T-helper 2 cell (primary cell): ENCODE data around the gene MMP15.
"Not testable (repeated sequence)": the region's sequence is repeated elsewhere in the genome, so short reads cannot be mapped to it uniquely, and the experiment has no call there.

Experiments used
- DNase-seq, 5 experiments: peaks; one replicate each; pipeline versions ENCODE4 v3.0.0 to v3.0.0-alpha.2; 2012 to 2022

Gene MMP15

GRCh38 chr16:57996406-57997175 is 29.0 kb upstream of the MMP15 start:
- no peak for DNase-seq

DNA sequence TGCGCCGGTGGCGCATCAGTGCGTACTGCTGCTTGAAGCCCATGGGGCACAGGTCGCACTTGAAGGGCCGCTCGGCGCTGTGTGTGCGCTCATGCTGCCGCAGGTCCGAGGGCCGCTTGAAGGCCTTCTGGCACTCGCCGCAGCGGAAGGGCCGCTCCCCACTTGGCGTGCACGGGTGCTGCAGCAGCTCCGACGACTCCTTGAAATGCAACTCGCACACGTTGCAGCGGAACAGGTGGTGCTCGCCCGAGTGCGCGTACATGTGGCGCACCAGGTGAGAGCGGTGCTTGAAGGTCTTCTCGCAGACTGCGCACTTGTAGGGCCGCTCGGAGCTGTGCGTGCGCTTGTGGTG is 28.4 kb upstream of the MMP15 start:
- DNase-seq, result no peak

- no peak for DNase-seq
Measured at GRCh38 chr16:57997528-57998265, 27.9 kb upstream of the MMP15 start.

GRCh38 chr16:57998486-57998885 is 27.1 kb upstream of the MMP15 start:
- DNase-seq, result peak in 4 of 5 experiments; percentile 17 to 86 (median 56)

GRCh38 chr16:57998992-57999365 is 26.6 kb upstream of the MMP15 start:
- DNase-seq, result no peak

- peak in 2 of 5 experiments; percentile 37 to 58 for DNase-seq
Measured at GRCh38 chr16:57999366-57999970, 26.1 kb upstream of the MMP15 start.

DNA sequence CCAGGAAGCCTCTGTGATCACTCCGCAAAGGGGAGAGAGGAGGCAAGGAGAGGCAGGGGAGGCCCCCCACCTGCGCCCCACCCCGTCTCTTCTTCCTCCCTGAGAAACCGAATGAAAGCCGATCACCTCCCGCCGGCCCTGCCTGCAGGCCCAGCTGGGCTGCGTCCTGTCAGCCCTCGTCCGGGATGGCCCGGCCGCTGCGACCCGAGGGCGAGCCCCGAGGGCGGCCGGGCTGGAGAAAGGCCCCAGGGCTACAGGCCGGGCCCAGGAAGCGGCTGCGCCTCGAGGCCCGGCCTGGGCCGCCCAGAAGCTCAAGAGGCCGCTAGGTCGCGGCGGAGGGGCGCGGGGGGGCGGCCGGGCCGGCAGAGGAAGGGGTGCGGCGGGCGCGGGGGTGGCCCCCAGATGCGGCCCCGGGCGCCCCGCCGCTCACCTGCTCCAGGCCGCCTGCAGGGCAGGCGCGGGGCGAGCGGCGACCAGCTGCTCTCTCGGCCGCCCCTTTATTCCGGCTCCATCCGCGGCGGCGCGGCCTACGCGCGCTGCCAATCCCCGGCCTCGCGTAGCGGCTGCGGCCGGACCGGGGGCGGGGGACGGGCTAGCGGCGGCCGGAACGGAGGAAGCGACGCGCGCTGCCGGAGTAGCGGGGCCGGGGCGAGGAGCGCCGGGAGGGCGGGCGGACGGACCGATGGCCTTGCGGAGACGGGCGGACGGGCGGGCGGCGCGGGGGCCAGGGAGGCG is 25.4 kb upstream of the MMP15 start, which contains the start of gene ZNF319:
TSS of gene ZNF319 (minus strand) at position 702 of the 735 bp plus-strand sequence. CDS start 2,407 bp downstream, outside the sequence.
- DNase-seq, result peak in 2 of 5 experiments; percentile 12 to 36

GRCh38 chr16:58000706-58001676 is 24.6 kb upstream of the MMP15 start, which contains the start of gene USB1:
TSS of gene USB1 (plus strand) at chr16:58001407. CDS start at chr16:58001484, 77 bp downstream.
- peak; percentile 75 to 85 (median 75) for DNase-seq

GRCh38 chr16:58001781-58002415 is 23.7 kb upstream of the MMP15 start:
- no peak for DNase-seq

- no peak for DNase-seq
Measured at GRCh38 chr16:58002416-58002800, 23.1 kb upstream of the MMP15 start.

DNA sequence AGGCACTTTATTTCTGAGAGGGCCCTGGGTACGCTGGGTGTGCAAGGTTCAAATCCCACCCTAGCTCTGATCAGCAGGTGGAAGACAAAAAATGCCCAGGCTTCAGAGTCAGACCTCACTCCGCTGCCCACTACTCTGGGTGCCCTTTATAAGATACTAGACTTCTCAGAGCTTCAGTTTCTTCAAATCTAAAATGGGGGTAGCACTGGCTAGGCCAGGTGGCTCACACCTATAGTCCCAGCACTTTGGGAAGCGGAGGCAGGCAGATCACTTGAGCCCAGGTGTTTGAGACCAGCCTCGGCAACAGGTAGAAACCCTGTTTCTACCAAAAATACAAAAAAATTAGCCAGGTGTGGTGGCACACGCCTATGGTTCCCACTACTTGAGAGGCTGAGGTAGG is 22.6 kb upstream of the MMP15 start:
- DNase-seq, result no peak

GRCh38 chr16:58004736-58005135 is 20.8 kb upstream of the MMP15 start:
- DNase-seq, result not testable (repeated sequence)

DNA sequence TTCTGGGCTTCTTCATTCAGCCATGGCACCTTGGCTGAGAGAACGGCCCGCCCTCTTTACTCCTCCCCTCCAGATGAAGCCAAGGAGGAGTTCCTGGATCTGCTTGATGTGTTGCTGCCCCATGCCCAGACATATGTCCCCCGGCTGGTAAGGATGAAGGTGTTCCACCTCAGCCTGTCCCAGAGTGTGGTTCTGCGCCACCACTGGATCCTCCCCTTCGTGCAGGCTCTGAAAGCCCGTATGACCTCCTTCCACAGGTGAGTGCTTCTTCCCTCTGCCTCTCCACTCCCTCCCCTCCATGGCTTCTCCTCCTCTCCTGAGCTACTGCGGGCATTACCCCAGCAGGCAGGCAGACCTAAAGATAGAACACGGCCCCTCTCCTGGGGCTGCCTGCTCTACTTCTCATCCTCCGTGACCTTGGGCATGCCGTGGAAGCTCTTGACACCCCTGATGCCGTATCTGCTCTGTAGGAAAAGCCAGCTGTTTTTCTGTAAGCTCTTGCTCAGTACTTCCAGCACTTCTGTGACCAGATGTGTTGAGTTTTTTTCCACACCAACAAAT is 15.6 kb upstream of the MMP15 start:
- DNase-seq, result no peak

DNA sequence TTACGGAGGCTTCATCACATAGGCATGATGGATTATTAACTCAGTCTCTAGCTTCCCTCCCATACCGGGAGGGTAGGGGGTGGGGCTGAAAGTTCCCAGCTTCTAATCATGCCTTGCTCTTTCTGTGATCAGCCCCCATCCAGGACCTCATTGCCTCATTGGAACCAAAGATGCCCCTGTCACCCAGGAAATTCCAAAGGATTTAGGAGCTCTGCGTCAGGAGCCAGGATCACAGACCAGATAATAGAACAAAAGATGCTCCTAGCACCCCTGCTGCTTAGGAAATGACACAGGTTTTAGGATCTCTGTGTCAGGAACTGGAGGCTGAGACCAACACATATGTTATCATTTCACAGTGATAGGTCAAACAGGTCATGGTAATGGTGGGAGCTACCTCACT is 14.7 kb upstream of the MMP15 start:
- DNase-seq, result no peak

DNA sequence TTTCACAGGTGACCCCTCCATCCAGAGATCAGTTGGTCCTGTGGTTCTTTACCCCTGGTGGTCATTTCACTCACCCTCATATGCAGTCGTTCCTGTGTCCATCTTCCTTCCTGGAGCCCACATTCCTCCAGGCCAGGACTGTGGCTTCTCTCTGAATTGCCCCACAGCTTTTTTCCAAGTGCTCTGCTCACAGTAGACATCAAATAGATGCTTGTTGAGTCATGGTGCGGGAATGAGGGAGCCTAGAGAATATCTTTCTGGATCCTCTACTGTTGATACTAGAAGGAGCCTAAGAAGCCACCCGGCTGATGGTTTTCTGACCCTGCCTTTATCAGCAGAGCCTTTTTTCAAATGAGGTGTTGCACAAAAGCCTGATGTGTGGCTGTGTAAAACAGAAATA is 13.9 kb upstream of the MMP15 start:
- no peak for DNase-seq

DNA sequence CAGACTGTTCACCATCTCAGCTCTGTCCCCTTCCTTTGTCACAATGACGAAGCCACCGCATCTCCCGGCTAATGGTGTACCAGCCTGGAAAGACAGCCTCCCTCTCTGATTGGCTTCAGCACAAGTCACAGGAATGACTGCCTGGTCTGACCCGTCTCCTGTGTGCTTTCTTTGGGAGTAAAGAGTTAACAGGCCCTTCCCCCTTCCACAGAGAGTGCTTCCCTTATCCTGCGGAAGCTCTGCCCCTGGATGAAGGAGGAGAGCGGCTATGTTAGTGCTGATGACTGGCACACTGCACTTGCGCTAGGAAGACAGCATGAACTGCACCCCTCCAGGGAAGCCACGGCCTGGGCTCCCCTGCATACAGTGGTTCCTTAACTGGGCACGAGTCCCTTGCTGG is 13.1 kb upstream of the MMP15 start:
- DNase-seq, result no peak

DNA sequence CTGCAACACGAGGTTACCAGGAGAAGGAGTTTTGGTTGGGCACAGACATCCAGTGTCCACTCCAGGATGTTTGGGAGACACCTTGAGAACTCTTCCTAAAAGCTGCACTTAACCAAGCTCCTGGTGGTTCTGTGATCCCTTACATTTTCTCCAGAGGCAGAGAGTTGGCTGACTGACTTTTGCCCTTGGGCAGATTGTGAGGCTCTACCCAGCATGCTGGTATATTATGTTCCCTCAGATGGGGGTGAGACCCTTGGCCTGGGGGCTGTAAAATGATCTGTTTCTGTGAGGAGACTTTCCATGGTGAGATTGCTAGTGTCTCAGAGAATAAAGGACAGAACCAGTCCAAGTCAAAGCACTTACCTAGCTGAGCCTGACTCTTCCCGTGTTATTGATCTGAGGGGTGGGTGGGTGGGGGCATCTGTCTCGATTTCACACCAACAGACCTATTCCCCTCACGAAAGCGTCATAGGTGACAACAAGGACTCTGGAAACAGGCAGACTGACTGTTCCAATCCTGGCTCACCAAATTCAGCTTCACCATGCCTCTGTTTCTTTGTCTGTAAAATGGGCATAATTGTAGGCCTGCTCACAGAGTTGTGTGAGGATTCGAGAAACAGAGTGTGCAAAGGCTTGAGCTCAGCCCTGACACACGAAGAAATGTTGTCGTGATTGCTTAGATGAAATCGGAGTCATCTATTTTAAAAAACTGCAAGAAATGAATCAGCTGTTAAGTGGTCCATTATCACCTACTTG is 12.2 kb upstream of the MMP15 start:
- peak in 1 of 5 experiments; percentile 56 for DNase-seq

DNA sequence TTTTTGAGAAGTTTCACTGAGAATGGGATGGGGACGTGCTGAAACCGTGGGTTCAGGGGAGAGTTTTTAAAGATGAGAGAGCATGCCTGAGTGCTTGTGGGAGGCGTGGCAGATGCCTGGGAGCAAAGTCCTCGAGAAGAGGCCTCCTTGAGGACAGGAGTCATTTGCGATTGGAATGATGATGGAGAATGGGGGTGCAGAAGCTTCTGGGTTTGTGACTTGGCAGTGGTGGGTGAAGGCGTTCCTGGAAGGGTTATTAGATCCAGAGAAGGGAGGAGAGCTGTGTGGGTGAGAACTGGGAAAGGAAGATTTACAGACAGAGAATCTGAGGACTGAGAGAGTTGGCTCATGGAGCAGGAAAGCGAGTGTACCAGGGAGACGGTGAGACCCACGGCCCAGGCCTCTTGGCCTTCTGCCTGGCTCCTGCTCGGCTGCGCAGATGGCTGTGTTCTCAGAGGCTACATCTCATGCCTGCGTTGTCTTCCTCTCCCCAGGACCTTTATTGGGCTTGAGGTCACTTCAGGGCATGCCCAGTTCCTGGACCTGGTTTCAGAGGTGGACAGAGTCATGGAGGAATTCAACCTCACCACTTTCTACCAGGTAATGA is 8.6 kb upstream of the MMP15 start:
- no peak for DNase-seq

- DNase-seq, result no peak
Measured at GRCh38 chr16:58018803-58019202, 6.8 kb upstream of the MMP15 start.
